Mucosa of descending colon (tissue), 3 donors: ENCODE data around the gene ZMYND11. TPM values are rescaled to one million over a fixed set of nuclear protein-coding genes. Genes with fewer than 3 reads are reported as not detected.
"Not testable (repeated sequence)": the region's sequence is repeated elsewhere in the genome, so short reads cannot be mapped to it uniquely, and the experiment has no call there.

ENCODE experiments used
- ATAC-seq: fragments of 200-7000 bp; cut with Tn5 transposase; one replicate; pipeline ENCODE4 v1.9.1; 2020; ENCODE audit warnings: mild to moderate bottlenecking, moderate library complexity
- DNase-seq, 3 donors: peaks; one replicate each; pipeline ENCODE4 v3.0.0-alpha.2; 2020
- H3K36me3 ChIP-seq: fragments of 200-600 bp; one replicate; pipeline ENCODE4 v1.8.0; 2021; ENCODE audit warnings: low read depth, mild to moderate bottlenecking
- H3K4me1 ChIP-seq: fragments of 200-600 bp; one replicate; pipeline ENCODE4 v1.8.0; 2021; ENCODE audit warnings: low read depth, mild to moderate bottlenecking
- H3K4me3 ChIP-seq: fragments of 200-600 bp; one replicate; pipeline ENCODE4 v1.8.0; 2021; ENCODE audit warnings: mild to moderate bottlenecking
- H3K9me3 ChIP-seq: fragments of 200-600 bp; one replicate; pipeline ENCODE4 v1.8.0; 2021; ENCODE audit warnings: mild to moderate bottlenecking
- intact Hi-C, 2 donors: fragments of 100-400 bp; cut with DNase I in 1 of 2; cut with micrococcal nuclease in 1 of 2; formaldehyde crosslinking; loops; one replicate each; pipeline versions ENCODE4 v1.11.0 to v1.11.1; 2022; cut with DNase I, micrococcal nuclease
- total RNA-seq, 3 donors: library from RNA; stranded (reverse); fragmentation: NEBNext Ultra II Directional in 2 of 3; extraction: Animal tissue kit (Norgen Biotek cat#: 25700) in 2 of 3; gene quantifications; one replicate each; pipeline versions ENCODE4 v1.2.1 to v1.2.4, GENCODE V29; 2021 to 2023
- TF ChIP-seq, protein P1 (sequence below): fragments of 200-600 bp; IDR thresholded peaks from one replicate; pipeline ENCODE4 v1.8.0; 2022; ENCODE audit warnings: antibody characterized with exemption, mild to moderate bottlenecking
- donor health status: DM: no; HTN: no; CAD: no; lungs with moderate emphysema.
- donor health status: DM: no; HTN: no; CAD: no.
- donor health status: DM: no; HTN: yes; CAD: no.

The ZMYND11 gene
- total RNA-seq, 3 donors from 2014 or later = 34.5 to 131 (median 37.6) TPM

DNA sequence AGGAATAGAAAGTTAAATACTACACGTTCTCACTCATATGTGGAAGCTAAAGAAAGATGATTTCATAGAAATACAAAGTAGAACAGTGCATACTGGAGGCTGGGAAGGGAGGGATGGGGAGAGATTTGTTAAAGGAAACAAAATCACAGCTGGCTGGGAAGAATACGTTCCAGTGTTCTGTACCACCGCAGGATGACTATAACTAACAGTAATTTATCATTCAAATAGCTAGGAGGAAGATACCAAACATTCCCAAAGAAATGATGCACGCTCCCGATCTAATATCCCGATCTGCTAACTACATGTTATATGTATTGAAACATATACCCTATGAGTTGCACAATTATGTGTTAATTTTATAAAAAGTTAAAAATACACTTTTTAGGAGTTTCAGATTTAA lies 162.3 kb downstream of the ZMYND11 start:
- Histone ChIP-seq H3K36me3 (no peaks in the 10 kb centered on the region), H3K4me1 (no peaks in the 10 kb centered on the region), H3K4me3 (no peak overlapping the region), H3K9me3 (no peaks in the 10 kb centered on the region)
- ATAC-seq (no peak), DNase-seq (no peak)
- intact Hi-C loops = no loop called here
- TF ChIP-seq, protein P1, sequence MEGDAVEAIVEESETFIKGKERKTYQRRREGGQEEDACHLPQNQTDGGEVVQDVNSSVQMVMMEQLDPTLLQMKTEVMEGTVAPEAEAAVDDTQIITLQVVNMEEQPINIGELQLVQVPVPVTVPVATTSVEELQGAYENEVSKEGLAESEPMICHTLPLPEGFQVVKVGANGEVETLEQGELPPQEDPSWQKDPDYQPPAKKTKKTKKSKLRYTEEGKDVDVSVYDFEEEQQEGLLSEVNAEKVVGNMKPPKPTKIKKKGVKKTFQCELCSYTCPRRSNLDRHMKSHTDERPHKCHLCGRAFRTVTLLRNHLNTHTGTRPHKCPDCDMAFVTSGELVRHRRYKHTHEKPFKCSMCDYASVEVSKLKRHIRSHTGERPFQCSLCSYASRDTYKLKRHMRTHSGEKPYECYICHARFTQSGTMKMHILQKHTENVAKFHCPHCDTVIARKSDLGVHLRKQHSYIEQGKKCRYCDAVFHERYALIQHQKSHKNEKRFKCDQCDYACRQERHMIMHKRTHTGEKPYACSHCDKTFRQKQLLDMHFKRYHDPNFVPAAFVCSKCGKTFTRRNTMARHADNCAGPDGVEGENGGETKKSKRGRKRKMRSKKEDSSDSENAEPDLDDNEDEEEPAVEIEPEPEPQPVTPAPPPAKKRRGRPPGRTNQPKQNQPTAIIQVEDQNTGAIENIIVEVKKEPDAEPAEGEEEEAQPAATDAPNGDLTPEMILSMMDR = no peak

DNA sequence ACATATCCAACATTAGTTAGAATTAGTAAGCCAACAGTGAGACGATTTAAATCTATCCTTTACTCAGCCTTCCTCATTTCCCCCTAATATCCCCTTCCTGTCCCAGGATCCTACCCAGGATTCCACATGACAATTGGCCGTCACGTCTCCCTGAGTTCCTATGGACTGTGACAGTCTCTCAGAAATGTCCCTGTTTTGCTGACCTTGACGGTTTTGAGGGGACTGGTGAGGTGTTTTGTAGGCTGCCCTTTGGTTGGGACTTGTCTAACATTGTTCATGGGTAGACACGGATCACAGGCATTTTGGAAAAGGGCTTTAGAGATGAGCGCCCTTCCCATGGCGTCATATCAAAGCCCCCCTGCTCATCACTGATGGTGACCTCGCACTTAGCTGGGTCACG lies 162.8 kb downstream of the ZMYND11 start:
- Histone ChIP-seq H3K4me1 (no peaks in the 10 kb centered on the region), H3K4me3 (no peak overlapping the region), H3K36me3 (no peaks in the 10 kb centered on the region), H3K9me3 (no peaks in the 10 kb centered on the region)
- intact Hi-C loops = no loop called here
- TF ChIP-seq, protein P1 = no peak
- no peak for DNase-seq
- ATAC-seq = no peak

DNA sequence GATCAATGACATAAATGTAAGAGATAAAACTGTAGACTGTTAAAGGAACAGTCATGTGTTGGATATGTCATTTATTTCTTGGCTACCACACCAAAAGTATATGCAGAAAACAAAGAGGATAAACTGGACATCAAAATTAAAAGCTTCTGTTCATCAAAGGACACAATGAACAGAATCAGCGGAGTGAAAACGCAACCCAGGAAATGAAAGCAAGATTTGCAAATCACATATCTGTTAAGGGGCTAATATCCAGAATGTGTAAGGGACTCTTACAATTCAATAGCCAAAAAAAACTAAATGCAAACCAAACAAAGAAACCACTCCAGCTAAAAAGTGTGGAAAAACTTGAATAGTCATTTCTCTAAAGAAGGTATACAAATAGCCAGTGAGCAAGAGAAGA lies 164.3 kb downstream of the ZMYND11 start:
- no peaks in the 10 kb centered on the region for H3K9me3 ChIP-seq
- no peaks in the 10 kb centered on the region for H3K4me1 ChIP-seq
- H3K36me3 ChIP-seq = no peaks in the 10 kb centered on the region
- intact Hi-C loops = no loop called here
- DNase-seq (no peak), ATAC-seq (no peak)
- TF ChIP-seq, protein P1 = no peak
- no peak overlapping the region for H3K4me3 ChIP-seq

DNA sequence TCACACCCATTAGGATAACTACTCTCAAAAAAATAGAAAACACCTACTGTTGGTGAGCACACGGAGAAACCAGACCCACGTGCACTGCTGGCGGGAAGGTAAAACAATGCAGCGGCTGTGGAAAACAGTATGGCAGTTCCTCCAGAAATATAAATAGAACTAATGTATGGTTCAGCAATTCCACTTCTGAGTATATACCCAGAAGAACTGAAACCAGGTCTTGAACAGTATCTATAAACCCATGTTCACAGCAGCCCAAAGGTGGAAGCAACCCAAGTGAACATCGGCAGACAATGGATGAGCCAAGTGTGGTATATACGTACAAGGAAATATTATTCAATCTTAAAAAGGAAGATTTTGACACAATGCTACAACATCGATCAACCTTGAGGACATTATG lies 164.7 kb downstream of the ZMYND11 start:
- no peak for ATAC-seq
- intact Hi-C loops = no loop called here
- no peak overlapping the region for H3K4me3 ChIP-seq
- H3K4me1 ChIP-seq = no peaks in the 10 kb centered on the region
- DNase-seq = no peak
- TF ChIP-seq, protein P1 = no peak
- H3K36me3 ChIP-seq = no peaks in the 10 kb centered on the region
- H3K9me3 ChIP-seq = no peaks in the 10 kb centered on the region

DNA sequence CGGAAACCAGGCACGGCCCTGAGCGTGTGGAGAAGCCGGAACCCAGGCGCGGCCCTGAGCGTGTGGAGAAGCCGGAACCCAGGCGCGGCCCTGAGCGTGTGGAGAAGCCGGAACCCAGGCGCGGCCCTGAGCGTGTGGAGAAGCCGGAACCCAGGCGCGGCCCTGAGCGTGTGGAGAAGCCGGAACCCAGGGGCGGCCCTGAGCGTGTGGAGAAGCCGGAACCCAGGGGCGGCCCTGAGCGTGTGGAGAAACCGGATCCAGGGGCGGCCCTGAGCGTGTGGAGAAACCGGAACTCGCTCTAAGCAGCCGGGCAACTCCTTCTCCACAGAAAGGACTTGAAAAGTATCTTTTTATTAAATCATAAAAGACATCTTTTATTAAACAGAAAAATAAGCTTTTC lies 165.3 kb downstream of the ZMYND11 start:
- ATAC-seq, intact Hi-C loops, H3K4me3 ChIP-seq, H3K9me3 ChIP-seq, DNase-seq, H3K36me3 ChIP-seq, H3K4me1 ChIP-seq: not testable (repeated sequence)

DNA sequence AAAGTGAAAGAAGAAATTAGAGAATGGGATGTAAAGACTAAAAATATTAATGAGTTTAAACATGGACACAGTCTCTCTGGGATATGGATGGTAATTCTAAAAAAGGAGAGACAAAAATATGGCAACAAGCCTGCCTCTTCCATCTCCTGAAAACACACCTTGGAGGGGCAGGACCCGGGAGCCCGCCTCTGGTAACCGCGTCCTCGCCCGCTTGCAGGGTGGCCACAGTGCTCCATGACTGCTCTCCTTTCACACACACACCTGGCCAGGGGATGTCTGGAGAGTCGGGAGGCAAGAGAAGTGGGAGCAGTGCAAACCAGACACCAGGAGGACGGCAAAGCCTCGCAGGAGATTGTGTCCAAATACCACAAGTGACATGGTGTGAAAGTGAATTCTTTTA lies 166.3 kb downstream of the ZMYND11 start:
- H3K36me3 ChIP-seq = no peaks in the 10 kb centered on the region
- DNase-seq (no peak), ATAC-seq (no peak)
- no peaks in the 10 kb centered on the region for H3K9me3 ChIP-seq
- TF ChIP-seq, protein P1 = no peak
- intact Hi-C loops = no loop called here
- no peak overlapping the region for H3K4me3 ChIP-seq
- H3K4me1 ChIP-seq = no peaks in the 10 kb centered on the region

Other genes with a start within 250 kb of the ZMYND11 start
- under 1 TPM in 1 of 3 donors, not detected in 2; 0.90 TPM for gene TUBB8, start 86.2 kb upstream of the ZMYND11 start, total RNA-seq